Right renal pelvis (tissue), 4 donors: ENCODE data around the gene TUT1. TPM values are rescaled to one million over a fixed set of nuclear protein-coding genes. Genes with fewer than 3 reads are reported as not detected.

Source experiments
- DNase-seq, 4 donors: peaks; one replicate each; pipeline ENCODE4 v3.0.0-alpha.2; 2013; ENCODE audit warnings: low read depth in 4 of 4, low spot score in 3 of 4, missing footprints in 1 of 4
- polyA plus RNA-seq, 4 donors: library from polyadenylated mRNA; unstranded; fragments of 120-200 nt; gene quantifications; one replicate each; pipeline ENCODE4 v1.2.1, GENCODE V29; 2013; ENCODE audit not compliant: insufficient read length in 4 of 4

The TUT1 gene
- polyA plus RNA-seq, 4 donors = 22.2 to 25.5 (median 23.7) TPM

- DNase-seq = no peak
Observed at GRCh38 chr11:62544581-62545436, 46.5 kb downstream of the TUT1 start.

GRCh38 chr11:62543680-62544444 is 47.5 kb downstream of the TUT1 start:
- no peak for DNase-seq

DNA sequence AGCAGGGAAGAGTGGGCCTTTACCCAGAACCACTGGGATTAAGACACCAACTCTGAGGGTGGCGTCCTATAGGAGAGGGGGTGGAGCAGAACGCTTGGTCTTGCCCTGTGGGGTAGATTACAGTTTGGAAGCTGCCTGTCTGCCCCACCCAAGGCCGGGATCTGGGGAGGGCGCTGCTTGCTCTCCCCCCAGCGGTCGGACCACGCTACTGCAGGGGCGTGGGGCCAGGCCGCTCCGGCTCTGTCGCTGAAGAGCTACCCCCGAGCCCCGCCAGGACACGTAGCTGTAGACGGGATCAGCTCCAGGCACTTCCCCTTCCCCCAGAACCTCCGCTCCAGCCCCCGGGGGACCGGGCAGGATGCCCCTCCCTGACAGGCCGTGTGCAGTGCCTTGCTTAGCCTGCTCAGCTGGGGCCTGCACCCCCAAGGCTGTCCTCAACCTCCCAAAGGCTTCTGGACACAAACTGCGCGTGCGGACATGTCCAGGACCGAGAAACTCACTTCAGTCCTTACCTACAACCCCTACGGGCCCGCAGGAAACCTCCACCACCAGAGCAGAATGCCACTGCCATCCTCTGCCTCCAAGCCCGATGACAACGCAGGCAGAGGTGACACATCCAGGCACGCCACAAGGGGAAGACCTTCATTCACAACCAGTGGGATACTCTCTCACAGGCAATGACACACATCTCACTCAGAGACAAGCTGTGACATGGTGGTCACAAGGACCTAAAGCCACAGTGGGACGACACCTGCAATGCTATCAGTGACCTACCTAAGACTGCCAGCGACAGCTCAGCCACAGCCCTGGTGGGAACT is 48.4 kb downstream of the TUT1 start:
- peak in 1 of 4 donors; percentile 66 for DNase-seq

- no peak for DNase-seq
Observed at GRCh38 chr11:62542111-62542745, 49.1 kb downstream of the TUT1 start.

- DNase-seq = no peak
Observed at GRCh38 chr11:62540804-62541701, 50.3 kb downstream of the TUT1 start.

DNA sequence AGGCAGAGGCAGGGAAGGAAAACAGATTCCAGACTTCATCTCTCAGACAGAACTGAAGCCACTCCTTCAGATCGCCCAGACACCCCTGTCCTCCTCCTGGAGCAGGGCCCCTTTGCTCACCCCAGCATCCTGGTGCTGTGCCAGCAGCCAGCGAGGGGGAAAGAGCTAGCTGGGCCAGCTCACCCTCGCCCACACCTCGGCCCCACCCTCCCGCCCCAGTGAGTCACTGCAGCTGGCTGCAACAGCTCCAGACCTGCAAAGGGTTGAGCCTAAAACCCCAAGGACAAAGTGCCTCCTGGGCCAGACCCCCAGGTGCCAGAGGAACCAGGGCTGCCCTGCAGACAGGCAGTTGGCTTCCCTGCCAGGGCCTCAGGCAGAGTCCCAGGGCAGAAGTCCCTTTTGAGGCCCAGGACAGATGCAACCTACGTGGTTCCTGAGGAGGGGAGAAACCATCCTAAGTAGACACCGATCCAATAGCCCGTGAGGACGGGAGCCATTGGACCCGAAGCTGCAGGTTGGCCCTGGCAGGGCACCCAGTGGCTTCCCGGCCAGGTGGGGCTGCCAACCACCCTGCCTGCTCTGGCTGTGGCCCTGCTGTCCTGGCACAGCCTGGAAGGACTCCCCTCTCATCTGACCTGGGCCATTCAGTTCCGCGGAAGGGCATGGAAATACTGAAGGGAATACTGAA is 51.9 kb downstream of the TUT1 start:
- no peak for DNase-seq

DNA sequence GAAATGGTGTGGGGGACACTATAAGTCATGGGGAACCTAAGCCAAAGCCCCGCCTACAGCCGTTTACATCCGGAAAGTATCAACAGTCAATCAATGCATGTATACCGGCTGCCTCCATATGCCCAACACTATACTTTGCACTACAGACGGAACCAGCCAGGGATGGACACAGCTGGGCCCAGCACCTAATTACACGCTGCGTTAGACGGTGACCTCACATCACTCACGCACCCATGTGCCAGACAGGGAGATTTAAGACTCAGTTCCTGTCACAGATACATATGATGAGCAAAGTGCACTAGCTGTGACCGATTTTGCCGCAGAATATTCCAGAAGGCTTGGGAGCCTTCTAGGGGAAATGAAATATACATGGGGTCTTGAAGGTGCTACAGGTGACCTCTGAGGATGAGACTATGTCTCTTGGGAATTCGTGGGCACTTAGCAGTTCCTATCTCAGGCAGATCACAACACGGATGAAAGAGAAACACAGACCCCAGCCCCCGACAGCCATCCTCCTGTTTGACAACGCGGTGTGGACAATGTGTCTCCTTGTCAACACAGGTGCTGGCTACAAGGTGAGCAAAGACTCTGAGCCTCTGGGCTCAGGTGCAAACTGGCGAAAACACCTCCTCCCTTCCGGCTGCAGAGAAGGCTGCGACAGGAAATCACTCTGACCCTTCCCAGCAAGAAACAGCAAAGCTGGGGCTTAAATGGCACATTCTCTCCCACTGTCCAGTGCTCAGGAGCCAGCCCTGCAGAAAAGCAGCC is 52.7 kb downstream of the TUT1 start:
- no peak for DNase-seq

DNA sequence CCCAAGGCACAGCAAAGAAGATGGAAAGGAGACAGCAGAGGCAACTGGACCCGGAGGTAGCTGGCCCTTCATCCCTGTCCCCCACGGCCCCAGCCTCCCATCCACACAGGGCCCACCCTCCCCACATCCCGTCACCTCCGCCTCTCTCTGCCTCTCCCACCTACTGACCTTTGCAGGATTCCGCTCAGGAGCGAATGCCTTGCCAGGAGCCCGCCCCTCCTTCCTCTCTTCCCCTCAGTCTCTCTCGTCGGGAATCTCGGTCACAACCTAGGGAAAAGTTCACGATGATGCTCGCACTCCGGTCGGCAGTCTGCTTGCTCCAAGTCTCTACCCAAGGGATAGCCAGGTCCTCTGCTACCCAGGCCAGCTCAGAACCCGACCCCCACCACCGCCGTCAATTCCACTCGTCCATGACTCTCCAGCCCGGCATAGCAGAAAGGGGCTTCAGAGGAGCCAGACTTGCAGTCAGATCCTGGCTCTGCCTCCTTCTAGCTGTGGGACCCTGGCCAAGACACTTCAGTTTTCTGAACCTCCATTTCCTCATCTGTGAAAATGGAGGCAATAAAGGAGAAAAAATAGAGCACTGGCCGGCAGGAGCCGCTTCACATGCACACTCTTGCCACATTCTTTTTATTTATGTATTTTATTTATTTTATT is 54.9 kb downstream of the TUT1 start:
- no peak for DNase-seq

DNA sequence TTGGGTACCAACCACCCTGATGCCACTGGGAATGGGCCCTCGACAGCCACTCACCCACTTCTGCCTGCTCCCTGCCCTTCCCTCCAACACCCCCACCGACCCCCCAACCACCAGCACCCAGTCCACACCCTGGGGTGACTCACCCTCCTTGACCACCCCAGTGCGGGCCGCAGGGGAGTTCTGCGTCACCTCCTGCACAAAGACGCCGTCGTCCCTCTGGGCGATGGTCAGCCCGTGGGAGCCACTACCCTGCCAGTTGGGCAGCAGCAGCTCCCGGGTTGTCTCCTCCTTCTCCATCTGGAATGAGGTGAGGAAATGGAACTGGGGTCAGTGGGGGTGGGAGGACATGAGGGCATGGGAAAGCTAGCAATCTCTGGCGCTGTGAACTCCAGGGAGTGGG is 55.5 kb downstream of the TUT1 start:
- no peak for DNase-seq

DNA sequence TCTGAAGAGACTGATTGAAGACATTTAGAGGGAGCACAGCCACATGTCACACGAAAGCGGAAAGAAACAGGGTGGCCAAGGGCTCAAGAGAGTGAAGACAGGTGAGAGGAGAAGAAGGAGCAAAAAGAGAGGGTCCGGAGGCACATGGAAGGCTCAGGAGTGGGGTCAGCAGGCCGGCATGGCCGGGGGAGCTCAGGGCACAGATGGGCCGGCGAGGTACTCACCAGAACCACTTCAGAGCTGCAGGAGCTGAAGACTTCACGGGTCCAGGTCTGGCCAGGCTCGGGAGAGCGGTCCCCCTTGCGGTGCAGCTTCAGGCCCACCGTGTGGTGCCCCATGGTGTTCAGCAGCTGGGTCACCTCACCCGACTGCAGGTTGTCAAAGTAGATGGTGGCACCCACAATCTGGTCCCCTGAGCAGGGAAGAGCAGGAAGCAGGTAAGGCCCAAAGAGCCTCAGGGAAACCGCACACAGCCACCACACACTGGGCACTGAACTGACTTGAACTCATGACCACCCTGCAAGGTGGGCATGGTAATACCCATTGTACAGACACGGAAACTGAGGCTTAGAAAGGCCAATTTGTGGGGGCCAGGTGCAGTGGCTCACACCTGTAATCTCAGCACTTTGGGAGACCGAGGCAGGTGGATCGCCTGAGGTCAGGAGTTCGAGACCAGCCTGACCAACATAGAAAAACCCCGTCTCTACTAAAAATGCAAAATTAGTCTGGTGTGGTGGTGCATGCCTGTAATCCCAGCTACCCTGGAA is 56.4 kb downstream of the TUT1 start:
- DNase-seq = no peak

DNA sequence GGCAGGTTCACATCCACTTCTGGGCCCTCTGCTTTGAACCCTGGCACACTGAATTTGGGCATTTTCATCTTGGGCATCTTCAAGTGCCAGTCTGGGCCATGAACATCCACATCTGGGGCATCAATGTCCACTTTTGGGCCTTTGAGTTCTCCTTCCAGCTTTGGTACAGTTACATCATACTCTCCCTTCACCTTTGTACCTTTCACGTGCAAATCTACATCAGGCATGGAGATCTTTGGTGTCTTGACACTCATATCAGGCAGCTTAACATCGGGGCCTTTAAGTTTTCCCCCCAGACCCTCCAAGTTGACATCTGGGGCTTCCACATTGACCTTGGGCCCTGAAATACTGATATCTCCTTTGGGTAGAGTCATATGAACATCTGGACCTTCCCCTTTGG is 59.2 kb downstream of the TUT1 start:
- no peak for DNase-seq

Other genes starting within 250 kb of the TUT1 start
- not detected for gene SCGB1A1, start 172.5 kb downstream of the TUT1 start, polyA plus RNA-seq
- 100 to 1,000 TPM; 186 to 212 (median 195) TPM for gene AHNAK, start 44.7 kb downstream of the TUT1 start, polyA plus RNA-seq
- gene EEF1G, start 17.6 kb downstream of the TUT1 start, polyA plus RNA-seq = 1,000 to 10,000 TPM; 2,211 to 2,243 (median 2,224) TPM
- 10 to 100 TPM; 90.8 to 99.5 (median 93.4) TPM for gene MTA2, start 10.3 kb upstream of the TUT1 start, polyA plus RNA-seq
- gene EML3, start 21.3 kb upstream of the TUT1 start, polyA plus RNA-seq = 10 to 100 TPM; 27.9 to 40.2 (median 36.0) TPM
- 1 to 10 TPM; 3.0 to 3.5 (median 3.4) TPM for gene ROM1, start 21.7 kb upstream of the TUT1 start, polyA plus RNA-seq
- gene B3GAT3, start 30.5 kb upstream of the TUT1 start, polyA plus RNA-seq = 10 to 100 TPM; 28.7 to 43.6 (median 32.6) TPM
- 100 to 1,000 TPM; 387 to 413 (median 398) TPM for gene GANAB, start 55.1 kb upstream of the TUT1 start, polyA plus RNA-seq
- gene INTS5, start 61.8 kb upstream of the TUT1 start, polyA plus RNA-seq = 10 to 100 TPM; 19.9 to 23.8 (median 20.8) TPM
- gene C11orf98, start 73.7 kb upstream of the TUT1 start, polyA plus RNA-seq = 10 to 100 TPM; 54.5 to 63.6 (median 61.6) TPM
- 1 to 10 TPM; 3.8 to 7.5 (median 4.9) TPM for gene CSKMT, start 73.8 kb upstream of the TUT1 start, polyA plus RNA-seq
- 10 to 100 TPM in 1 of 4 donors, 1 to 10 TPM in 3; 7.3 to 12.8 (median 8.0) TPM for gene UQCC3, start 80.2 kb upstream of the TUT1 start, polyA plus RNA-seq
- gene LBHD1, start 80.7 kb upstream of the TUT1 start, polyA plus RNA-seq = 1 to 10 TPM; 3.3 to 8.6 (median 7.8) TPM
- 100 to 1,000 TPM; 147 to 179 (median 149) TPM for gene UBXN1, start 87.5 kb upstream of the TUT1 start, polyA plus RNA-seq
- gene LRRN4CL, start 98.0 kb upstream of the TUT1 start, polyA plus RNA-seq = 1 to 10 TPM in 2 of 4 donors, under 1 TPM in 2; 0.91 to 1.5 (median 1.1) TPM
- 10 to 100 TPM; 60.3 to 69.8 (median 68.3) TPM for gene BSCL2, start 115.9 kb upstream of the TUT1 start, polyA plus RNA-seq
- 1 to 10 TPM; 1.4 to 2.4 (median 1.9) TPM for gene GNG3, start 116.2 kb upstream of the TUT1 start, polyA plus RNA-seq
- 10 to 100 TPM; 78.0 to 87.0 (median 84.2) TPM for gene HNRNPUL2, start 135.9 kb upstream of the TUT1 start, polyA plus RNA-seq
- 10 to 100 TPM; 35.6 to 44.1 (median 42.3) TPM for gene TTC9C, start 137.0 kb upstream of the TUT1 start, polyA plus RNA-seq
- 1 to 10 TPM; 6.5 to 8.4 (median 7.2) TPM for gene ZBTB3, start 162.6 kb upstream of the TUT1 start, polyA plus RNA-seq
- gene POLR2G, start 170.1 kb upstream of the TUT1 start, polyA plus RNA-seq = 100 to 1,000 TPM; 147 to 159 (median 148) TPM
- gene TAF6L, start 179.9 kb upstream of the TUT1 start, polyA plus RNA-seq = 10 to 100 TPM; 24.9 to 30.9 (median 28.4) TPM
- 10 to 100 TPM; 64.6 to 72.9 (median 68.3) TPM for gene TMEM179B, start 195.9 kb upstream of the TUT1 start, polyA plus RNA-seq
- gene TMEM223, start 200.5 kb upstream of the TUT1 start, polyA plus RNA-seq = 10 to 100 TPM; 22.3 to 31.0 (median 25.5) TPM
- 100 to 1,000 TPM; 113 to 129 (median 123) TPM for gene NXF1, start 213.9 kb upstream of the TUT1 start, polyA plus RNA-seq
- 10 to 100 TPM; 53.5 to 60.8 (median 57.8) TPM for gene STX5, start 240.5 kb upstream of the TUT1 start, polyA plus RNA-seq
- under 1 TPM in 1 of 4 donors, not detected in 3; 0.17 TPM for gene TEX54, start 241.3 kb upstream of the TUT1 start, polyA plus RNA-seq
- 10 to 100 TPM; 35.4 to 40.9 (median 38.7) TPM for gene WDR74, start 248.1 kb upstream of the TUT1 start, polyA plus RNA-seq